Ishikawa (cell line): ENCODE data around the gene GNAT1.
A peak's percentile ranks its signal among the peaks of the same experiment; 100 is the strongest.

Experiments
- CEBPB ChIP-seq: IDR thresholded peaks from 2 replicates; pipeline ENCODE4 v1.6.1; 2012
- CREB1 ChIP-seq: IDR thresholded peaks from 2 replicates; pipeline ENCODE4 v1.6.1; 2012; ENCODE audit warnings: low read depth
- EGR1 ChIP-seq: IDR thresholded peaks from 2 replicates; pipeline ENCODE4 v1.6.1; 2012
- EP300 ChIP-seq: IDR thresholded peaks from 2 replicates; pipeline ENCODE4 v1.6.1; 2012; ENCODE audit warnings: borderline replicate concordance
- FOXM1 ChIP-seq: IDR thresholded peaks from 2 replicates; pipeline ENCODE4 v1.6.1; 2012; ENCODE audit warnings: low read depth, borderline replicate concordance
- MAX ChIP-seq: IDR thresholded peaks from 2 replicates; pipeline ENCODE4 v1.6.1; 2012
- NFIC ChIP-seq: IDR thresholded peaks from 2 replicates; pipeline ENCODE4 v1.6.1; 2012
- RAD21 ChIP-seq: IDR thresholded peaks from 2 replicates; pipeline ENCODE4 v1.6.1; 2012; ENCODE audit warnings: low read depth
- REST ChIP-seq: IDR thresholded peaks from 2 replicates; pipeline ENCODE4 v1.6.1; 2012; ENCODE audit warnings: low read depth, mild to moderate bottlenecking
- TAF1 ChIP-seq: IDR thresholded peaks from 2 replicates; pipeline ENCODE4 v1.6.1; 2012; ENCODE audit warnings: low read depth, mild to moderate bottlenecking
- TCF12 ChIP-seq: IDR thresholded peaks from 2 replicates; pipeline ENCODE4 v1.6.1; 2012; ENCODE audit warnings: low read depth
- TEAD4 ChIP-seq: IDR thresholded peaks from 2 replicates; pipeline ENCODE4 v1.6.1; 2012
- USF1 ChIP-seq: IDR thresholded peaks from 2 replicates; pipeline ENCODE4 v1.6.1; 2012
- YY1 ChIP-seq: IDR thresholded peaks from 2 replicates; pipeline ENCODE4 v1.6.1; 2012; ENCODE audit warnings: low read depth
- ZBTB7A ChIP-seq: IDR thresholded peaks from 2 replicates; pipeline ENCODE4 v1.6.1; 2012; ENCODE audit warnings: low read depth

Gene GNAT1

GRCh38 chr3:50232303-50232702, 40.9 kb downstream of the GNAT1 start:
- TF ChIP-seq NFIC: no peak
- TF ChIP-seq FOXM1: no peak
- TF ChIP-seq TAF1: no peak
- TF ChIP-seq USF1: no peak
- TF ChIP-seq TEAD4: no peak
- TF ChIP-seq MAX: no peak
- no peak for TF ChIP-seq EGR1
- TF ChIP-seq YY1: no peak
- TF ChIP-seq TCF12: no peak
- TF ChIP-seq CEBPB: no peak
- no peak for TF ChIP-seq ZBTB7A
- no peak for TF ChIP-seq EP300
- no peak for TF ChIP-seq REST
- no peak for TF ChIP-seq RAD21
- no peak for TF ChIP-seq CREB1

DNA sequence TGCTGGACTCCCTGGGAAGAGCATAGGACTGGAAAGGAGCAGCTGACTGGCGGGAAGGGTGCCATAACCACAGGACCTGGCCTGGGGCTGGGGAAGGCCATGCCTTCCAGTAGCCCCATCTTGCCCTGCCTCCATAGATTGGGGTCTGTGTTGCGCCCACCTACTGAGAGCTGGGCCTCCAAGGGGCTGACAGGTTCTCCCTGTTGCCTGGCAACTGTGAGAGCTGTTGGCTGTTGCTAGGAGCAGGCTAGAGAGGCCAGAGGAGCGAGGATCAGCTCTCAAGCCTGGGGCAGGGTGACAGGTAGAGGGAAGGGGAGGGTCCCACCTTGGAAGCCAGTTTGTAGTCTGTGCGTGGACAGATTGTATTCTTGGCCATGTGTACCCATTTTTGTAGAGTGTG, 41.8 kb downstream of the GNAT1 start:
- no peak for TF ChIP-seq YY1
- no peak for TF ChIP-seq EP300
- no peak for TF ChIP-seq FOXM1
- TF ChIP-seq NFIC: no peak
- TF ChIP-seq EGR1: no peak
- TF ChIP-seq CREB1: no peak

GRCh38 chr3:50235716-50236483, 44.5 kb downstream of the GNAT1 start, which contains the start of gene GNAI2:
TSS of gene GNAI2 (plus strand) at chr3:50236204. CDS start at chr3:50236336, 132 bp downstream.
- TF ChIP-seq EP300 (no peak), CEBPB (no peak), CREB1 (0 out of 2 replicates have a peak, but pooled peaks have one; percentile 11), MAX (peak; percentile 26), YY1 (no peak), TCF12 (no peak), TAF1 (peak; percentile 78; the same call in 1 of the 2 replicates), FOXM1 (no peak)

DNA sequence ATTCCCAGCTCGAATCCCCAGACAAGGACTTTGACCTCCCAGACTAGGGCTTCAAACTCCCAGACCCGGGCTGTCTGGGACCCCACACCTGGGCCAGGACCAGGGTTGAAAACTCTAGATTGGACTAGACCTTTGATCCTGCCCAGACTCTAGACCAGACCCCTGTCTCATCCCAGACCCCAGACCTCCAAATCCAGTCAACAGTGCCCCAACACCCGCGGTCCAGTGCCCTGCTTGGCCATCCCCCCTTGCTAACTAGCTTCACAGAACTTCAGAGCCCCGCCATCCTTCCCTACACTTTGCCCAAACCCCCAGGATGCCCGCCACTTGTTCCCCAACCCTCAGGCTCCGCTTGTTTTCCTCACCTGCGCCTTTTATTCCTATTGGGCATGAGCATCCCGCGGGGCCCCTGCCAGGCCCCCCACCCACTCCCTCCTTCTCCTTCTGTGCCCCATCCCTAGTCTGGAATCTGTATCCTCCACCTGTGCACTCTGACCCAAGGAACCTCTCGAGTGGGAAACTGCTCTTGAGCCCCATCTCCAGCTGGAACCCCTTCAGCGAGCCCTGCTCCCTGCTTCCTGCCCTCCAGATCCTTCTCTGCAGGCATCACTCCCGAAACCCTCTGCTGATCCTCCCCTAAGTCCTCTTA, 45.2 kb downstream of the GNAT1 start:
- TF ChIP-seq RAD21 (no peak), MAX (no peak), FOXM1 (no peak), EP300 (no peak), TCF12 (no peak)

- TF ChIP-seq TAF1: no peak
- TF ChIP-seq YY1: 0 out of 2 replicates have a peak, but pooled peaks have one; percentile 17
These were observed 45.8 kb downstream of the GNAT1 start for GRCh38 chr3:50237133-50237651.

DNA sequence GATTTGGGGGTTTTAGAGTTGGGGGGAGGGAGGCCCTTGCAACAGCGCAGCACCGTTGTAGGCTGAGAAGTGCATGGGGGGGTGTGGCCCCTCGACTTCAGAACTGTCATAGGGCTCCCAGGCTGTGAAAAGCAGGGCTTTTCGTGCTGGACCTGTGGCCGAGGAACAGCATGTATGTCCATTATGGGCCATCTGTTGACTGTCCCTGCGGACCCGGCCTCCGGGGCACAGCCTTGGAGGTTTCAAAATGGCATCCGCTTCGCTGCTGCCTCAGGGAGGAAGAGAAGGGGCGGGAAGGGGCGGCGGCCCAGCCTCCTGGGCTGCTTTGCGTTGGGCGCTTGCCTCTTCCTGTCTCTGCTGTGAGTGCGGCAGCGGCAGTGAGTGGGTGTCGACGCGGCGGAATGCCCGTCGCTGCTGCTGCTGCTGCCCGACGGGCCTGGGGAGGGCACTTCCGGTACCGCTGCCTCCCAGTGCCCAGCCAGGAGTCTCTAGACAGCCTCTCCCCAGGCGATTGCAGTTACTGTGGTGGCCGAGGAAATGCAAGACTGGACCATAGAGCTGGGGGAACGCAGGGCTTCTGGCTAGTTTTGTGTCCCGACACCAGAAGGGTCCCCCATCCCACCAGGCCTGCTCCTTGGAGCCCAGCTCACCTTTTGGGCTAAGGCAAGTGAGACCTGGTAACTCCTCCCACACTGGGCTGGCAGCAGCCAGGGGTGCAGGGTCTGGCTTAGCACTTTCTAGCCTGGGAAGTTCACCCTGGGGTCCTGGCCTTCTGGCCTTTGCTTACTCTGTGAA, 46.5 kb downstream of the GNAT1 start:
- peak; percentile 20; the same call in 1 of the 2 replicates for TF ChIP-seq TEAD4
- peak; percentile 83 for TF ChIP-seq YY1
- no peak for TF ChIP-seq NFIC
- peak; percentile 77 for TF ChIP-seq EGR1
- no peak for TF ChIP-seq FOXM1

- no peak for TF ChIP-seq CEBPB
- no peak for TF ChIP-seq TCF12
- TF ChIP-seq YY1: 0 out of 2 replicates have a peak, but pooled peaks have one; percentile 8
- peak; percentile 54; the same call in 1 of the 2 replicates for TF ChIP-seq NFIC
These were observed 47.2 kb downstream of the GNAT1 start for GRCh38 chr3:50238549-50239026.

DNA sequence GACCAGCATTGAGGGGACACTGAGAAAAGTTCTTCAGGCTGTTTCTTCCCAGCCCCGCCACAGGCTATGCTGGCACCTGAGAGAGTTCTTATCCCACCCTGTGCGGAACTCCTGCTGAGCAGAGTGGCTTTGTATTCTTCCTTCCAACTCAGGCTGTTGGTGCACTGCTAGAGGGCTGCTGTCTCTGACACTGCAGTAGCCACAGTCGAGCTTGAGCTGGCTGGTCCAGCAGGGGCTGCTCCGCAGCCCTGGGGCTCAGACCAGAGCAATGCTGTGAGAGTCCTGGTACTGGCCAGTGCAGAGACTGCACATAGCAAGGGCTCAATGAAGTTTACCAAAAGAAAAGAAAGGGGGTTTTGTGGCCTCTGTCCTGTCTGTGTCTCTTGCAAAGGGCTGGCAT, 48.2 kb downstream of the GNAT1 start:
- TF ChIP-seq TAF1: no peak
- TF ChIP-seq CEBPB: no peak
- no peak for TF ChIP-seq YY1
- no peak for TF ChIP-seq EGR1
- TF ChIP-seq MAX: no peak
- no peak for TF ChIP-seq REST
- no peak for TF ChIP-seq TEAD4
- no peak for TF ChIP-seq FOXM1
- TF ChIP-seq TCF12: no peak
- no peak for TF ChIP-seq CREB1
- TF ChIP-seq NFIC: no peak
- TF ChIP-seq ZBTB7A: no peak
- no peak for TF ChIP-seq USF1
- TF ChIP-seq EP300: no peak
- TF ChIP-seq RAD21: no peak
